Esophagus squamous epithelium (tissue), 5 donors: ENCODE data around the gene FBXW11. TPM values are rescaled to one million over a fixed set of nuclear protein-coding genes. Genes with fewer than 3 reads are reported as not detected.

Experiments used
- DNase-seq: peaks from one replicate; lab custom pipeline; 2025; lab: John Stamatoyannopoulos, UW
- H3K27ac ChIP-seq, 4 donors: fragments of 200-600 bp; sonication (generic); one replicate each; pipeline ENCODE4 v1.5.1; 2016 to 2019; ENCODE audit warnings: mild to moderate bottlenecking in 1 of 4
- H3K27me3 ChIP-seq, 4 donors: fragments of 200-600 bp; sonication (generic); 1 replicate in 3 of 4; 2 replicates in 1 of 4; pipeline versions ENCODE4 v1.5.1 to v1.6.0; 2017 to 2021; ENCODE audit warnings: antibody characterized with exemption in 1 of 4
- H3K36me3 ChIP-seq, 3 donors: fragments of 200-600 bp; sonication (generic); one replicate each; pipeline ENCODE4 v1.5.1; 2016 to 2019
- H3K4me1 ChIP-seq, 3 donors: fragments of 200-600 bp; sonication (generic); one replicate each; pipeline ENCODE4 v1.5.1; 2017 to 2019
- H3K4me3 ChIP-seq, 4 donors: fragments of 200-600 bp; sonication (generic); 1 replicate in 3 of 4; 2 replicates in 1 of 4; pipeline ENCODE4 v1.5.1; 2016 to 2019; ENCODE audit warnings: mild to moderate bottlenecking in 2 of 4, moderate library complexity in 1 of 4
- H3K9me3 ChIP-seq, 3 donors: fragments of 200-600 bp; sonication (generic); one replicate each; pipeline ENCODE4 v1.5.1; 2016 to 2019
- CTCF ChIP-seq, 6 experiments: fragments of 450-650 bp in 4 of 6; fragments of 200-600 bp in 2 of 6; sonication (generic) in 2 of 6; IDR thresholded peaks; one replicate each; pipeline ENCODE4 v1.5.1; 2016 to 2019; ENCODE audit warnings: antibody characterized with exemption in 6 of 6, mild to moderate bottlenecking in 4 of 6, moderate library complexity in 4 of 6
- POLR2A ChIP-seq, 4 donors: fragments of 450-650 bp; IDR thresholded peaks; one replicate each; pipeline ENCODE4 v1.6.1; 2017; ENCODE audit warnings: antibody characterized with exemption in 4 of 4, mild to moderate bottlenecking in 4 of 4, moderate library complexity in 3 of 4
- WGBS, 2 donors: methylation state at CpG; one replicate each; pipeline ENCODE4 v1.1.5; 2018; 5-methylcytosine and 5-hydroxymethylcytosine counted together
- intact Hi-C: fragments of 100-400 bp; cut with DNase I; formaldehyde crosslinking; loops from one replicate; pipeline ENCODE4 v1.15.0; 2022
- total RNA-seq, 4 donors: library from RNA; depleted of rRNA; stranded (reverse); fragments of >200 nt; gene quantifications; one replicate each; pipeline ENCODE4 v1.1.0, GENCODE V29; 2016
- donor health status: DM: yes; HTN: yes; CAD: no.

FBXW11 gene
- total RNA-seq, 4 donors from 2014 or later = 43.5 to 63.2 (median 49.0) TPM

- no peaks in the 10 kb centered on the region for H3K4me1 ChIP-seq
- H3K27me3 ChIP-seq = no peaks in the 10 kb centered on the region
- peaks cover 0 to 48% (median 0%) of the 10 kb centered on the region in 3 donors for H3K36me3 ChIP-seq
- WGBS, 2 donors = 88 to 91% methylated on average over 4 of the region's 4 CpGs
- TF ChIP-seq POLR2A (IDR thresholded peaks at IDR 0.05) (no peak), CTCF (IDR thresholded peaks at IDR 0.05) (no peak)
- intact Hi-C loops = no loop called here
- no peaks in the 10 kb centered on the region for H3K9me3 ChIP-seq
- no peak for DNase-seq
- no peak overlapping the region for H3K27ac ChIP-seq
- H3K4me3 ChIP-seq = no peak overlapping the region
Measured at GRCh38 chr5:171898386-171898785, 108.1 kb downstream of the FBXW11 start.

- H3K4me3 ChIP-seq = no peak overlapping the region
- 72 to 94% methylated on average over 1 of the region's 1 CpG for WGBS, 2 donors
- H3K4me1 ChIP-seq = no peaks in the 10 kb centered on the region
- intact Hi-C loops = no loop called here
- no peak for DNase-seq
- TF ChIP-seq CTCF (IDR thresholded peaks at IDR 0.05) (no peak), POLR2A (IDR thresholded peaks at IDR 0.05) (no peak)
- no peaks in the 10 kb centered on the region for H3K27me3 ChIP-seq
- H3K36me3 ChIP-seq = peaks cover 0 to 57% (median 0%) of the 10 kb centered on the region in 3 donors
- H3K9me3 ChIP-seq = no peaks in the 10 kb centered on the region
- no peak overlapping the region for H3K27ac ChIP-seq
Measured at GRCh38 chr5:171897231-171897630, 109.2 kb downstream of the FBXW11 start.

GRCh38 chr5:171895081-171895480 is 111.4 kb downstream of the FBXW11 start:
- TF ChIP-seq CTCF (IDR thresholded peaks at IDR 0.05) (no peak), POLR2A (IDR thresholded peaks at IDR 0.05) (no peak)

GRCh38 chr5:171893290-171893886 is 113.0 kb downstream of the FBXW11 start:
- no peaks in the 10 kb centered on the region for H3K27me3 ChIP-seq
- H3K4me1 ChIP-seq = no peaks in the 10 kb centered on the region
- TF ChIP-seq CTCF (IDR thresholded peaks at IDR 0.05) = no peak
- TF ChIP-seq POLR2A (IDR thresholded peaks at IDR 0.05) = no peak
- intact Hi-C loops = no loop called here
- 76 to 80% methylated on average over 4 of the region's 4 CpGs for WGBS, 2 donors
- no peaks in the 10 kb centered on the region for H3K9me3 ChIP-seq
- H3K27ac ChIP-seq = no peak overlapping the region
- DNase-seq = no peak
- H3K4me3 ChIP-seq = no peak overlapping the region
- peaks cover 0 to 84% (median 2%) of the 10 kb centered on the region in 3 donors for H3K36me3 ChIP-seq

More at GRCh38 chr5:171895081-171895480, 111.4 kb downstream of the FBXW11 start:
- H3K27me3 ChIP-seq = no peaks in the 10 kb centered on the region
- H3K27ac ChIP-seq = no peak overlapping the region
- no peaks in the 10 kb centered on the region for H3K9me3 ChIP-seq
- intact Hi-C loops = no loop called here
- H3K36me3 ChIP-seq = peaks cover 0 to 76% (median 2%) of the 10 kb centered on the region in 3 donors
- WGBS, 2 donors = 92 to 93% methylated on average over 2 of the region's 2 CpGs
- no peak for DNase-seq
- no peaks in the 10 kb centered on the region for H3K4me1 ChIP-seq
- H3K4me3 ChIP-seq = no peak overlapping the region

DNA sequence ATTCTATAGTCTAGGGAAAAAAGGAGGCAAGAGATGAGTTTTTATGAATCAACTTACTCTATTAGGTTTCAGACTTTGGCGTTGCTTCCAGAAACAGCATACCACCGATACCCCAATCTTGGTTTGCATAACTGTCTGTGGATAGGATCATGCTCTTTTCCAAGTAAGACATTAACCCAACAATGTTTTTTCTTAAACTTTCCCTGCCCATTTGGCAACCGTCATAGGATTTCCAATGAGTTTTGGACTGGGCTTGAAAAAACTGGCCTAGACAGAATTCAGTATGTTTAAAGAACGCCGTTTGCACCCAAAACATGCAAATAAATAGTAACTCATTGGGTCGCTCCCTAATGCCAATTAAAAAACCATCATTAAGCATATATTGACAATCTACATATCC is 114.8 kb downstream of the FBXW11 start:
- intact Hi-C loops = no loop called here
- H3K27me3 ChIP-seq = no peaks in the 10 kb centered on the region
- peaks cover 0 to 84% (median 8%) of the 10 kb centered on the region in 3 donors for H3K36me3 ChIP-seq
- no peak overlapping the region for H3K27ac ChIP-seq
- no peak for DNase-seq
- H3K9me3 ChIP-seq = no peaks in the 10 kb centered on the region
- no peak overlapping the region for H3K4me3 ChIP-seq
- 73 to 78% methylated on average over 6 of the region's 6 CpGs for WGBS, 2 donors
- TF ChIP-seq CTCF (IDR thresholded peaks at IDR 0.05) (no peak), POLR2A (IDR thresholded peaks at IDR 0.05) (no peak)
- H3K4me1 ChIP-seq = no peaks in the 10 kb centered on the region
